IMR-90 (cell line): ENCODE data around the gene LILRA6. TPM values are rescaled to one million over a fixed set of nuclear protein-coding genes. Genes with fewer than 3 reads are reported as not detected.

Source experiments
- ATAC-seq: fragments of 200-7000 bp; cut with Tn5 transposase; 2 replicates; pipeline ENCODE4 v1.9.1; 2020; ENCODE audit warnings: low read depth, mild to moderate bottlenecking, moderate library complexity
- BruUV-seq: library from RNA; stranded (reverse); fragments of 400-500 nt; replicated peaks from 2 replicates; lab custom pipeline; 2021; lab: Mats Ljungman, UMichigan
- CTCF ChIA-PET: fragments of 300-600 bp; formaldehyde crosslinking; extraction: SDS; loops from one replicate; lab custom pipeline; 2021; ENCODE audit warnings: antibody characterized with exemption; lab: Yijun Ruan, JAX
- POLR2A ChIA-PET: fragments of 300-600 bp; sonication (Branson Sonifier 250); formaldehyde crosslinking; loops from one replicate; lab custom pipeline; 2022; ENCODE audit warnings: antibody characterized with exemption; ENCODE audit not compliant: unreplicated experiment; lab: Charles Lee
- DNase-seq: peaks from one replicate; pipeline ENCODE4 v3.0.0; 2013
- H2AFZ ChIP-seq: replicated peaks from 2 replicates; pipeline ENCODE3; 2013; ENCODE audit warnings: low read length, mild to moderate bottlenecking; ENCODE audit not compliant: poor library complexity
- H2AK5ac ChIP-seq: 2 replicates; pipeline ENCODE4 v1.6.1; 2013; ENCODE audit warnings: low read depth, low read length, inconsistent platforms
- H2AK9ac ChIP-seq: replicated peaks from 2 replicates; pipeline ENCODE3; 2013; ENCODE audit warnings: mild to moderate bottlenecking, low read depth, low read length, moderate library complexity; ENCODE audit not compliant: poor library complexity
- H2BK120ac ChIP-seq: 2 replicates; pipeline ENCODE4 v1.6.1; 2013; ENCODE audit warnings: low read depth, low read length, inconsistent platforms
- H2BK15ac ChIP-seq: 3 replicates; pipeline ENCODE4 v1.6.1; 2013; ENCODE audit warnings: low read depth, low read length, inconsistent platforms
- H2BK20ac ChIP-seq: 2 replicates; pipeline ENCODE4 v1.6.1; 2013; ENCODE audit warnings: low read depth, mild to moderate bottlenecking, inconsistent platforms, low read length, moderate library complexity
- H2BK5ac ChIP-seq: 2 replicates; pipeline ENCODE4 v1.6.1; 2013; ENCODE audit warnings: mild to moderate bottlenecking, low read depth, low read length, inconsistent platforms; ENCODE audit not compliant: poor library complexity, severe bottlenecking
- H3K14ac ChIP-seq: replicated peaks from 2 replicates; pipeline ENCODE4 v1.6.1; 2013; ENCODE audit warnings: low read depth, low read length, inconsistent platforms
- H3K18ac ChIP-seq: 2 replicates; pipeline ENCODE4 v1.6.1; 2013; ENCODE audit warnings: low read depth, low read length, control low read depth
- H3K23ac ChIP-seq: 2 replicates; pipeline ENCODE4 v1.6.1; 2013; ENCODE audit warnings: low read depth, low read length, inconsistent platforms
- H3K27ac ChIP-seq: 2 replicates; pipeline ENCODE4 v1.5.1; 2013; ENCODE audit warnings: mild to moderate bottlenecking, control low read depth, low read length; ENCODE audit not compliant: insufficient read depth
- H3K27me3 ChIP-seq: 2 replicates; pipeline ENCODE4 v1.6.1; 2013; ENCODE audit warnings: low read length; ENCODE audit not compliant: control insufficient read depth, insufficient read depth
- H3K36me3 ChIP-seq: 2 replicates; pipeline ENCODE4 v1.6.1; 2013; ENCODE audit warnings: low read length, mixed read lengths; ENCODE audit not compliant: control insufficient read depth, insufficient read depth
- H3K4ac ChIP-seq: 2 replicates; pipeline ENCODE4 v1.6.1; 2013; ENCODE audit warnings: low read depth, low read length, inconsistent platforms
- H3K4me1 ChIP-seq: 2 replicates; pipeline ENCODE4 v1.6.1; 2013; ENCODE audit warnings: low read length, mixed read lengths; ENCODE audit not compliant: control insufficient read depth, insufficient read depth
- H3K4me2 ChIP-seq: 2 replicates; pipeline ENCODE4 v1.6.1; 2013; ENCODE audit warnings: low read depth, mild to moderate bottlenecking, control low read depth, low read length, moderate library complexity
- H3K4me3 ChIP-seq: 2 replicates; pipeline ENCODE4 v1.5.1; 2013; ENCODE audit warnings: low read depth, mild to moderate bottlenecking, control low read depth, low read length, moderate library complexity; ENCODE audit not compliant: insufficient read depth
- H3K56ac ChIP-seq: 2 replicates; pipeline ENCODE4 v1.6.1; 2013; ENCODE audit warnings: low read length, inconsistent platforms; ENCODE audit not compliant: insufficient read depth; ENCODE audit errors: extremely low read depth
- H3K79me1 ChIP-seq, 2 experiments: 2 replicates each; pipeline ENCODE4 v1.6.1; 2013; ENCODE audit warnings: low read length in 2 of 2, inconsistent platforms in 1 of 2, low read depth in 1 of 2
- H3K9ac ChIP-seq: 2 replicates; pipeline ENCODE4 v1.6.1; 2013; ENCODE audit warnings: low read depth, low read length, control low read depth
- H3K9me1 ChIP-seq: 2 replicates; pipeline ENCODE4 v1.6.1; 2013; ENCODE audit warnings: low read length, inconsistent platforms; ENCODE audit not compliant: insufficient read depth
- H3K9me3 ChIP-seq: 2 replicates; pipeline ENCODE4 v1.6.1; 2013; ENCODE audit warnings: low read length; ENCODE audit not compliant: control insufficient read depth, insufficient read depth
- H4K20me1 ChIP-seq: 2 replicates; pipeline ENCODE4 v1.6.1; 2013; ENCODE audit warnings: low read length, inconsistent platforms; ENCODE audit not compliant: insufficient read depth
- H4K5ac ChIP-seq: 2 replicates; pipeline ENCODE4 v1.6.1; 2013; ENCODE audit warnings: mild to moderate bottlenecking, low read depth, low read length, control low read depth
- H4K8ac ChIP-seq, 2 experiments: 2 replicates each; pipeline ENCODE4 v1.6.1; 2013; ENCODE audit warnings: low read depth in 2 of 2, low read length in 2 of 2, control low read depth in 1 of 2, inconsistent platforms in 1 of 2
- H4K91ac ChIP-seq: 2 replicates; pipeline ENCODE4 v1.6.1; 2013; ENCODE audit warnings: low read depth, low read length, inconsistent platforms; ENCODE audit not compliant: insufficient read depth
- CTCF ChIP-seq: conservative IDR thresholded peaks from 2 replicates; pipeline ENCODE4 v1.5.1; 2012; ENCODE audit warnings: mild to moderate bottlenecking, low read depth, low read length, improper control_type of control experiment
- FOS ChIP-seq: fragments of 150-350 bp; IDR thresholded peaks from 2 replicates; pipeline ENCODE4 v1.6.1; 2016; ENCODE audit warnings: low read depth, low read length
- NFE2L2 ChIP-seq: fragments of 150-350 bp; IDR thresholded peaks from 2 replicates; pipeline ENCODE4 v1.6.1; 2016; ENCODE audit warnings: low read depth, mild to moderate bottlenecking, low read length
- POLR2A ChIP-seq: IDR thresholded peaks from 2 replicates; pipeline ENCODE4 v1.6.1; 2012; ENCODE audit warnings: mild to moderate bottlenecking, low read depth, low read length
- RAD21 ChIP-seq: IDR thresholded peaks from 2 replicates; pipeline ENCODE4 v1.6.1; 2012; ENCODE audit warnings: low read length, improper control_type of control experiment
- RCOR1 ChIP-seq: IDR thresholded peaks from 2 replicates; pipeline ENCODE4 v1.6.1; 2012; ENCODE audit warnings: mild to moderate bottlenecking, low read length, improper control_type of control experiment; ENCODE audit not compliant: insufficient replicate concordance
- RFX5 ChIP-seq: IDR thresholded peaks from 2 replicates; pipeline ENCODE4 v1.8.0; 2012; ENCODE audit warnings: low read depth, mild to moderate bottlenecking, low read length, moderate library complexity
- SMC3 ChIP-seq: fragments of 150-350 bp; IDR thresholded peaks from 2 replicates; pipeline ENCODE4 v1.6.1; 2016; ENCODE audit warnings: low read depth, mild to moderate bottlenecking, antibody characterized with exemption, low read length, moderate library complexity
- WGBS, 2 experiments: methylation state at CpG; one replicate each; pipeline versions ENCODE4 v1.1.5 to v1.1.7; 2013; ENCODE audit warnings: missing lambda C conversion rate in 2 of 2; ENCODE audit not compliant: insufficient read length in 1 of 2; ENCODE audit errors: extremely low coverage in 2 of 2; 5-methylcytosine and 5-hydroxymethylcytosine counted together
- dilution Hi-C: fragments of 300-500 bp; cut with HindIII; formaldehyde crosslinking; loops from one replicate; pipeline ENCODE4 v1.14.3; 2018; ENCODE audit warnings: low sequenced_read_pairs; ENCODE audit not compliant: unreplicated experiment
- in situ Hi-C: fragments of 300-500 bp; cut with MboI; formaldehyde crosslinking; loops from 3 replicates; pipeline ENCODE4 v1.14.3; 2019; ENCODE audit warnings: low sequenced_read_pairs, inconsistent platforms, mixed read lengths
- intact Hi-C: fragments of 100-400 bp; cut with micrococcal nuclease; formaldehyde crosslinking; loops from 2 replicates; pipeline ENCODE4 v1.10.0; 2022
- polyA plus RNA-seq, 3 experiments: library from polyadenylated mRNA; depleted of rRNA; stranded (reverse); fragments of >200 nt; gene quantifications; 2 replicates each; pipeline ENCODE4 v1.2.3, GENCODE V29; 2012; ENCODE audit warnings: low replicate concordance in 1 of 3
- total RNA-seq: library from RNA; depleted of rRNA; stranded (reverse); fragments of >200 nt; gene quantifications from 2 replicates; pipeline ENCODE4 v1.2.3, GENCODE V29; 2012
- TF ChIP-seq, protein P1 (sequence below): fragments of 150-350 bp; IDR thresholded peaks from 2 replicates; pipeline ENCODE4 v1.6.1; 2017; ENCODE audit warnings: mild to moderate bottlenecking, antibody characterized with exemption, low read length, low read depth

The LILRA6 gene
- total and polyA plus RNA-seq, 2 of the 4 experiments (the other 2 are of a cell fraction): not detected

GRCh38 chr19:54287456-54287855 lies 44.9 kb upstream of the LILRA6 start:
- in situ Hi-C loops: no loop called here
- no peak overlapping the region for H2BK5ac ChIP-seq
- no peak overlapping the region for H4K91ac ChIP-seq
- WGBS, 2 experiments: no CpG with 5 or more reads among the region's 4 CpGs
- no peak overlapping the region for H2AFZ ChIP-seq
- H3K79me1 ChIP-seq: no peaks in the 10 kb centered on the region
- BruUV-seq: no TSS peak
- H4K8ac ChIP-seq: no peak overlapping the region
- no peak overlapping the region for H3K9ac ChIP-seq
- no peak overlapping the region for H3K18ac ChIP-seq
- no peak overlapping the region for H2BK15ac ChIP-seq
- ChIA-PET POLR2A (no interaction called here), CTCF (interaction anchor here (0.5 kb wide), 1 partner anchor 56 kb away, joined by 3 read pairs; no protein-coding TSS in a partner anchor)
- H3K4me3 ChIP-seq: no peak overlapping the region
- H3K9me1 ChIP-seq: no peaks in the 10 kb centered on the region
- no peak overlapping the region for H2BK20ac ChIP-seq
- DNase-seq: peak; percentile 52
- peak; percentile 37 for ATAC-seq
- dilution Hi-C loops: no loop called here
- no peaks in the 10 kb centered on the region for H4K20me1 ChIP-seq
- H3K23ac ChIP-seq: no peak overlapping the region
- H3K9me3 ChIP-seq: no peaks in the 10 kb centered on the region
- intact Hi-C loops: no loop called here
- H3K56ac ChIP-seq: no peak overlapping the region
- H3K4ac ChIP-seq: no peak overlapping the region
- H4K5ac ChIP-seq: no peak overlapping the region
- H3K27me3 ChIP-seq: no peaks in the 10 kb centered on the region
- H2AK5ac ChIP-seq: no peak overlapping the region
- no peaks in the 10 kb centered on the region for H3K36me3 ChIP-seq
- TF ChIP-seq FOS (no peak), CTCF (no peak), NFE2L2 (no peak), RFX5 (no peak), SMC3 (no peak), RAD21 (no peak), RCOR1 (no peak), POLR2A (no peak)
- TF ChIP-seq, protein P1, sequence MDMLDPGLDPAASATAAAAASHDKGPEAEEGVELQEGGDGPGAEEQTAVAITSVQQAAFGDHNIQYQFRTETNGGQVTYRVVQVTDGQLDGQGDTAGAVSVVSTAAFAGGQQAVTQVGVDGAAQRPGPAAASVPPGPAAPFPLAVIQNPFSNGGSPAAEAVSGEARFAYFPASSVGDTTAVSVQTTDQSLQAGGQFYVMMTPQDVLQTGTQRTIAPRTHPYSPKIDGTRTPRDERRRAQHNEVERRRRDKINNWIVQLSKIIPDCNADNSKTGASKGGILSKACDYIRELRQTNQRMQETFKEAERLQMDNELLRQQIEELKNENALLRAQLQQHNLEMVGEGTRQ: no peak
- no peak overlapping the region for H3K4me2 ChIP-seq
- no peak overlapping the region for H2BK120ac ChIP-seq
- no peak overlapping the region for H3K14ac ChIP-seq
- no peak overlapping the region for H3K27ac ChIP-seq
- H2AK9ac ChIP-seq: no peak overlapping the region
- no peaks in the 10 kb centered on the region for H3K4me1 ChIP-seq
